ENCODE data around the gene SSH2.

Gene SSH2

DNA sequence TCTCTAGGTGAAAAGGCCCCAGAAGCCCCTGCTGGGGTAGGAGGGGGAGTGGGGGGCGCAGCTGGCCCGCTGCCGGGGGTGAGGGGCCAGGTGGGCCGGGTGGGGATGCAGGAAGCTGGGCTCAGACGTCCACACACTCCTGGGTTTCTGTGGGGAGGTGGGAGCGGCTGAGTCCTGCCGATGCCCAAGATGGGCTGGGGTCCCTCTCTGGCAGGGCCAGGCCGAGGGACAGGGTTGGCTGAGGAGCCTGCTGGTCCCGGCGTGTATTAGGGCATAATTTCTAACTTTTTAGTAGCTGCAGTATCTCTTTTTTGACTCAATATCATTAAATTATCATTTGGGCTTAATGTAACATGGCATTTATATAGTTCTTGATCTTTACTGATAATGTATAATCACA is 185.9 kb downstream of the SSH2 start (continued):
- TF ChIP-seq ZNF23 (tag by site-specific recombination; IDR thresholded peaks at IDR 0.05; ENCODE audit: borderline replicate concordance), result no peak
- TF ChIP-seq ZBTB7A (tag by site-specific recombination; IDR thresholded peaks at IDR 0.05; ENCODE audit: low read depth), result no peak

DNA sequence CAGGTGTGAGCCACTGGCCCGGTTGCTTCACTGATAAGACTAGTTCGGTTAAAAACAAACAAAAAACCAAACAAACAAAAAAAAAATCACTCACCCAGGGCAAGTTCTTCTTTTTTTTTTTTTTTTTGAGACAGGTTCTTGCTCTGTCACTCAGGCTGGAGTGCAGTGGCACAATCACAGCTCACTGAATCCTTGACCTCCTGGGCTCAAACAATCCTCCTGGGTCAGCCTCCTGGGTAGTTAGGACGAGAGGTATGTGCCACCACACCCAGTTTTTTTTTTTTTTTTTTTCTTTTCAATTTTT is 187.9 kb downstream of the SSH2 start:
- POLR2A ChIA-PET, result interaction anchor here (0.7 kb wide), 1 partner anchor 599 kb away, joined by 3 read pairs; no protein-coding TSS in a partner anchor
- no peak overlapping the region for H3K4me3 ChIP-seq (ENCODE audit: low read depth, low read length)

DNA sequence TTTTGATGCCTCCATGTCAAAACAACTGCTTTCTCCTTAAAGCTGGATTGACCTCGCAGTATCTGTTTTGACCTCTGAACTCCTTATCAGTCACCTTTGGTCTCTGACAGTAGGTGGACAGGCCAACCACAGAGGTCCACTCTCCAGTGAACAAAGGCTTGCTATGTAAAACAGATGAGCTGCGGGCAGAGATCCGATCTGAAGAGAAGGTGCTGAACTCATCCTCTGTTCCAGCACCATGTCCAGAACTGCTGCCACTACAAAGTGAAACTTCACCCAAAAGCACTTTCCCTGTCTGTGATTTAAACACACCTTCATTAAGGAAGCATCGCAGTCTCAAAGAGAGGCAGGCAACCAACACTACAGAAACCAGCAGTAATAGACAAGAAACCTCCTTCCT is 190.0 kb downstream of the SSH2 start:
- no peaks in the 10 kb centered on the region; a peak in 1 of 3 replicates for H3K36me3 ChIP-seq (ENCODE audit: control insufficient read depth in 2 of 2, insufficient read depth in 1 of 2, low read length in 2 of 2)
- no peaks in the 10 kb centered on the region for H3K9me3 ChIP-seq (ENCODE audit: control insufficient read depth, insufficient read depth, low read depth, low read length)
- no peak overlapping the region for H3K4me3 ChIP-seq (ENCODE audit: low read depth, low read length)
- TF ChIP-seq ZNF600 (tag by site-specific recombination; IDR thresholded peaks at IDR 0.05) (0 out of 2 replicates have a peak, but pooled peaks have one; percentile 31), ZNF394 (tag by site-specific recombination; IDR thresholded peaks at IDR 0.05; ENCODE audit: borderline replicate concordance) (no peak)
- POLR2A ChIA-PET, result no interaction called here
- CTCF ChIA-PET, result no interaction called here
- no peak overlapping the region for H3K27ac ChIP-seq (ENCODE audit: extremely low read depth, low read depth, low read length)
- H3K4me1 ChIP-seq (ENCODE audit: control insufficient read depth, insufficient read depth, low read length), result peaks cover 7% of the 10 kb centered on the region; the same call in 1 of the 2 replicates

More for the DNA sequence above, 187.9 kb downstream of the SSH2 start:
- Histone ChIP-seq H3K4me1 (ENCODE audit: control insufficient read depth, insufficient read depth, low read length) (peaks cover 17% of the 10 kb centered on the region), H3K27ac (ENCODE audit: extremely low read depth, low read depth, low read length) (no peak overlapping the region), H3K36me3 (ENCODE audit: control insufficient read depth in 2 of 2, insufficient read depth in 1 of 2, low read length in 2 of 2) (no peaks in the 10 kb centered on the region; a peak in 1 of 3 replicates), H3K9me3 (ENCODE audit: control insufficient read depth, insufficient read depth, low read depth, low read length) (no peaks in the 10 kb centered on the region)
- CTCF ChIA-PET, result no interaction called here
- no peak for TF ChIP-seq ZNF174 (tag by site-specific recombination; IDR thresholded peaks at IDR 0.05)
- no peak for TF ChIP-seq ZBTB48 (tag by site-specific recombination; IDR thresholded peaks at IDR 0.05)
- TF ChIP-seq ZNF140 (tag by site-specific recombination; IDR thresholded peaks at IDR 0.05), result no peak
- TF ChIP-seq OVOL3 (tag by site-specific recombination; IDR thresholded peaks at IDR 0.05), result no peak
- no peak for TF ChIP-seq ZBTB10 (tag by site-specific recombination; IDR thresholded peaks at IDR 0.05)
- TF ChIP-seq ZNF571 (tag by site-specific recombination; IDR thresholded peaks at IDR 0.05), result no peak
- no peak for TF ChIP-seq ZNF214 (tag by site-specific recombination; IDR thresholded peaks at IDR 0.05; ENCODE audit: borderline replicate concordance)
- TF ChIP-seq ZNF248 (tag by site-specific recombination; IDR thresholded peaks at IDR 0.05), result no peak
- no peak for TF ChIP-seq ZNF404 (tag by site-specific recombination; IDR thresholded peaks at IDR 0.05)
- no peak for TF ChIP-seq ZNF560 (tag by site-specific recombination; IDR thresholded peaks at IDR 0.05; ENCODE audit: borderline replicate concordance)
- no peak for TF ChIP-seq ZNF791 (tag by site-specific recombination; IDR thresholded peaks at IDR 0.05)
- no peak for TF ChIP-seq ZNF529 (tag by site-specific recombination; IDR thresholded peaks at IDR 0.05; ENCODE audit: insufficient replicate concordance)

DNA sequence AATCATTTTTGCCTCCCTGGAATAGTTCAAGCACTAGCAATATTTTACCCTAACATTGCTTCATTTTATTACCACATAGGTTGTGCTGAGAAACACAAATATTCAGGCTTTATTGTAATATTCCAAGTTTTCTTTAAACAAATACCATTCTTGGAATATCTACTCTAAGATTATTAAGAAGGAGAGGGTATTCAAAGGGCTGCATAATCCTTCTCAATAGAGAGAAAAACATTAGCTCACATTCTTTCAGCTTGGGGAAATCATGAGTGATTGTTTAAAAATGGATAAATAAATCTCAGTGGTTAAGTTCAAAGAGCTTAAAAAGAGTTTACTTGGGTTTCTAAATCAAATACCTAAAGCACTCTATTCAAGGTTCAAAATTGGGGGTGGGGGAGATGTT is 195.4 kb downstream of the SSH2 start:
- Histone ChIP-seq H3K36me3 (ENCODE audit: control insufficient read depth in 2 of 2, insufficient read depth in 1 of 2, low read length in 2 of 2) (no peaks in the 10 kb centered on the region), H3K4me3 (ENCODE audit: low read depth, low read length) (no peak overlapping the region), H3K9me3 (ENCODE audit: control insufficient read depth, insufficient read depth, low read depth, low read length) (no peaks in the 10 kb centered on the region), H3K27ac (ENCODE audit: extremely low read depth, low read depth, low read length) (no peak overlapping the region), H3K4me1 (ENCODE audit: control insufficient read depth, insufficient read depth, low read length) (peaks cover 4% of the 10 kb centered on the region; the same call in 1 of the 2 replicates)
- ChIA-PET CTCF (interaction anchor here (0.5 to 1.3 kb wide), 4 partner anchors 10 to 984 kb away, joined by 3 to 5 read pairs (median 4); no protein-coding TSS in a partner anchor), POLR2A (no interaction called here)
- no peak for TF ChIP-seq ZNF341 (tag by site-specific recombination; IDR thresholded peaks at IDR 0.05; ENCODE audit: low read depth)
- no peak for TF ChIP-seq ZNF221 (tag by site-specific recombination; IDR thresholded peaks at IDR 0.05; ENCODE audit: borderline replicate concordance)
- no peak for TF ChIP-seq ZNF18 (tag by site-specific recombination; IDR thresholded peaks at IDR 0.05)
- TF ChIP-seq ZXDB (tag by site-specific recombination; IDR thresholded peaks at IDR 0.05), result no peak
- TF ChIP-seq INSM2 (tag by site-specific recombination; IDR thresholded peaks at IDR 0.05), result no peak
- no peak for TF ChIP-seq SCRT1 (tag by site-specific recombination; IDR thresholded peaks at IDR 0.05; ENCODE audit: borderline replicate concordance)
- TF ChIP-seq, protein P1, sequence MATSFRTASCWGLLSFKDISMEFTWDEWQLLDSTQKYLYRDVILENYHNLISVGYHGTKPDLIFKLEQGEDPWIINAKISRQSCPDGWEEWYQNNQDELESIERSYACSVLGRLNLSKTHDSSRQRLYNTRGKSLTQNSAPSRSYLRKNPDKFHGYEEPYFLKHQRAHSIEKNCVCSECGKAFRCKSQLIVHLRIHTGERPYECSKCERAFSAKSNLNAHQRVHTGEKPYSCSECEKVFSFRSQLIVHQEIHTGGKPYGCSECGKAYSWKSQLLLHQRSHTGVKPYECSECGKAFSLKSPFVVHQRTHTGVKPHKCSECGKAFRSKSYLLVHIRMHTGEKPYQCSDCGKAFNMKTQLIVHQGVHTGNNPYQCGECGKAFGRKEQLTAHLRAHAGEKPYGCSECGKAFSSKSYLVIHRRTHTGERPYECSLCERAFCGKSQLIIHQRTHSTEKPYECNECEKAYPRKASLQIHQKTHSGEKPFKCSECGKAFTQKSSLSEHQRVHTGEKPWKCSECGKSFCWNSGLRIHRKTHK (tag by site-specific recombination; IDR thresholded peaks at IDR 0.05), result no peak

Measured in HEK293 (cell line).